Measurements from ENCODE around the gene HDAC3.
A peak's percentile ranks its signal among the peaks of the same experiment; 100 is the strongest.

HDAC3 gene

DNA sequence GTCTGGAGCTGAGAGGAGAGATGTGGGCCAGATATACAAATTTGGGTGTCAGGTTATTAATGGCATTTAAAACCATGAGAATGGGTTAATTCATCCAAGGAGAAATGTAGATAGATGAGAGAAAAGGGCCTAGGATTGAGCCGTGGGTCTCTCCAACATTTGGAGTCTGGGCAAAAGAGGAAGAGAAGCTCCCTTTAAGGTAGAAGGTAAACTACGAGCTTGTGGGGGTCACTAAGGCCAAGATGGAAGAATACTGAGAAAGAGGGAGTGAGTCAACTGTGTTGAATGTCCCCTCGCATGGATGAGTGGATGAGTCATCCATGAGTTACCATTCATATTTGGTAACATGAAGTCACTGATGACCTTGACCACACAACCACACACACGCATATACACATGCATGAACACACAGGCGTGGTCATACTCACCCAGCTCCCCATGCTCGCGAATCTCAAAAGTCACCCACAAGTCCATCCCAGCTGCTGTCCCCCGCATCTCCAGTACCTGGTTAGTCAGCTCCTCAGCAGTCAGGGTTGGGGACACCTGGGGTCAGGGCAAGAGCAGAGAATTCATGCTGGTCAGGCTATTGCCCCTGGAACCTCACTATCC lies 21.4 kb upstream of the HDAC3 start:
- in situ Hi-C loops (cut with HindIII; ENCODE audit: low sequenced_read_pairs) = no loop called here
- TF ChIP-seq, protein P1, sequence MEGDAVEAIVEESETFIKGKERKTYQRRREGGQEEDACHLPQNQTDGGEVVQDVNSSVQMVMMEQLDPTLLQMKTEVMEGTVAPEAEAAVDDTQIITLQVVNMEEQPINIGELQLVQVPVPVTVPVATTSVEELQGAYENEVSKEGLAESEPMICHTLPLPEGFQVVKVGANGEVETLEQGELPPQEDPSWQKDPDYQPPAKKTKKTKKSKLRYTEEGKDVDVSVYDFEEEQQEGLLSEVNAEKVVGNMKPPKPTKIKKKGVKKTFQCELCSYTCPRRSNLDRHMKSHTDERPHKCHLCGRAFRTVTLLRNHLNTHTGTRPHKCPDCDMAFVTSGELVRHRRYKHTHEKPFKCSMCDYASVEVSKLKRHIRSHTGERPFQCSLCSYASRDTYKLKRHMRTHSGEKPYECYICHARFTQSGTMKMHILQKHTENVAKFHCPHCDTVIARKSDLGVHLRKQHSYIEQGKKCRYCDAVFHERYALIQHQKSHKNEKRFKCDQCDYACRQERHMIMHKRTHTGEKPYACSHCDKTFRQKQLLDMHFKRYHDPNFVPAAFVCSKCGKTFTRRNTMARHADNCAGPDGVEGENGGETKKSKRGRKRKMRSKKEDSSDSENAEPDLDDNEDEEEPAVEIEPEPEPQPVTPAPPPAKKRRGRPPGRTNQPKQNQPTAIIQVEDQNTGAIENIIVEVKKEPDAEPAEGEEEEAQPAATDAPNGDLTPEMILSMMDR (IDR thresholded peaks at IDR 0.05; ENCODE audit: low read depth, low read length, missing control alignments) = no peak
- peak; percentile 70 for DNase-seq (ENCODE audit: low read depth)
- no peak overlapping the region for H3K4me3 ChIP-seq (ENCODE audit: low read depth, low read length)

DNA sequence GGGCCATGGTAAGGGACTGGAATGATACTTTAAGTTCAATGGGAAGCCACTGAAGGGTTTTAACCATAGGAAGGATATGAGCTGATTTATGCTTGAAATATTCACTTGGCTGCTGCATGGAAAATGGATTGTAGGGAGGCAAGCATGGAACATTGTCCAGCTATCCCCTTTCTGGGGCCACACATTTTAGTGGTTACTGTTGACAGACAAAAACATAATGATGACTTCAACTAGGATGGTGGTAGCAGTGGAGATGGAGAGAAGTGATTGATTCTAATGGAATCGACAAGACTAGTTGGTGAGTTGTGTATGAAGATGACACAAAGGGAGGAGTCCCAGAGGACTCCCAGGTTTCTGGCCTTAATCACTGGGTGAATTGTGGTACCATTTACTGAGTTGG lies 20.8 kb upstream of the HDAC3 start:
- in situ Hi-C loops (cut with HindIII; ENCODE audit: low sequenced_read_pairs) = no loop called here
- DNase-seq (ENCODE audit: low read depth) = no peak
- H3K4me3 ChIP-seq (ENCODE audit: low read depth, low read length) = no peak overlapping the region
- TF ChIP-seq, protein P1 (IDR thresholded peaks at IDR 0.05; ENCODE audit: low read depth, low read length, missing control alignments) = no peak

DNA sequence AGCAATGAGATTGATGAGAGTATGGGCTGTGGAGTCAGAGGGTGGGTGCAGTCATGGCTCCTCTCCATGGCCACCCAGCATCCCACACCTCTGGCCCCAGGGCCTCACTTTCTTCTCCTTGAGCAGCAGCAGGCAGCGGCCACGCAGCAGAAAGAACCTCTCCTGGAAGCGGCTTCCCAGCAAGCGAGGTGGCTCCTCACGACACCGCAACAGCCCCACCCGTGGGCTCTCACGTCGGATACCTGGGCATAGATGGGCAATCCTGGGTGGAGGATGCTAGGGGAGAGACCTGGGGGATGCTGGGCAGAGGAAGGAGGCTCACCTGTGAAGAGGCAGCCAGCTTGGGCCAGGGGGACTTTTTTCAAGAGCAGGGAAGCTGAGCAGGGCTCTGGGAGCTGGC lies 19.7 kb upstream of the HDAC3 start:
- DNase-seq (ENCODE audit: low read depth) = no peak
- in situ Hi-C loops (cut with HindIII; ENCODE audit: low sequenced_read_pairs) = no loop called here
- TF ChIP-seq, protein P1 (IDR thresholded peaks at IDR 0.05; ENCODE audit: low read depth, low read length, missing control alignments) = no peak
- H3K4me3 ChIP-seq (ENCODE audit: low read depth, low read length) = no peak overlapping the region

DNA sequence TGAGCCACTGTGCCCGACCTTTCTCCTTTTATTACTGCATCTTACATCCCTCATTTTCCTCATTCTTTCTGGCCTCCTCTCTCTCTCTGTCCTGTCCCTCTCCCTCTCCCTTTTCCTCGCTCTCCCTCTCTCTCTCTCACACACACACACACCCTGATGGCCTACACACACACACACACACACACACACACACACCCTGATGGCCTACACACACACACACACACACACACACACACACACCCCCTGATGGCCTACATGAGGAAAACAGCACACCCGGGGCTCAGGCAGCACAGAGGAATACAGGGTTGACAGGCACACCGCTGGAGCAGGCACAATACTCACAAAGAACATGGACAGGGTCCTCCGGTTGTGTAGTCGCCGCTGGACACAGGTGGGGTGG lies 18.4 kb upstream of the HDAC3 start:
- TF ChIP-seq, protein P1 (IDR thresholded peaks at IDR 0.05; ENCODE audit: low read depth, low read length, missing control alignments) = no peak
- in situ Hi-C loops (cut with HindIII; ENCODE audit: low sequenced_read_pairs) = no loop called here
- H3K4me3 ChIP-seq (ENCODE audit: low read depth, low read length) = no peak overlapping the region

GRCh38 chr5:141654298-141654697 lies 17.6 kb upstream of the HDAC3 start:
- in situ Hi-C loops (cut with HindIII; ENCODE audit: low sequenced_read_pairs) = no loop called here
- no peak overlapping the region for H3K4me3 ChIP-seq (ENCODE audit: low read depth, low read length)
- TF ChIP-seq, protein P1 (IDR thresholded peaks at IDR 0.05; ENCODE audit: low read depth, low read length, missing control alignments) = no peak
- DNase-seq (ENCODE audit: low read depth) = no peak

More for the DNA sequence above, 18.4 kb upstream of the HDAC3 start:
- no peak for DNase-seq (ENCODE audit: low read depth)

DNA sequence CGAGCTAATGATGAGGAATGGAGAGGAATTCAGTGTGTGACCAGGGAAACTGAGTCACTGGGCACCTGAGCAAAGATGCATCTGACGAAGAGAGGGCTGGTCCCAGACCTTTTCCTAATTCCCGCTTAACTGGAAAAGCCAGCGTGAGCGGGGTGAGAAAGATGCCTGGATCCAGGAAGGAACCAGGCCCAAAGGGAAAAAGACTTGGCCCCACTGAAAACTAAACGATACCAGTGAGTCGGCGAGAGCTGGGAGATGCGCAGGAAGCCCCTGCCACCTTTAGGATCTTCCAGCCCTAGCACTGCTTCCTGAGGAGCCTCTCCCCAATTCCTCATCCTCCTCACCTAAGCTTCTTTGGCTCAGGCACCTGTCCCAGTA lies 15.1 kb upstream of the HDAC3 start:
- TF ChIP-seq, protein P1 (IDR thresholded peaks at IDR 0.05; ENCODE audit: low read depth, low read length, missing control alignments) = no peak
- peak overlapping the region; percentile 80 for H3K4me3 ChIP-seq (ENCODE audit: low read depth, low read length)
- in situ Hi-C loops (cut with HindIII; ENCODE audit: low sequenced_read_pairs) = no loop called here
- DNase-seq (ENCODE audit: low read depth) = no peak
